ENCODE results near the gene RASGRF1.
"Not testable (repeated sequence)": the region's sequence is repeated elsewhere in the genome, so short reads cannot be mapped to it uniquely, and the experiment has no call there.

Gene RASGRF1

GRCh38 chr15:79031201-79031600, 59.4 kb downstream of the RASGRF1 start:
- H3K4me3 ChIP-seq (ENCODE audit: insufficient read length, low read depth), result no peak overlapping the region
- no peaks in the 10 kb centered on the region for H3K9me3 ChIP-seq (ENCODE audit: insufficient read depth, low read length)
- no peaks in the 10 kb centered on the region for H3K36me3 ChIP-seq (ENCODE audit: insufficient read depth, insufficient read length, low read length)
- H3K9ac ChIP-seq (ENCODE audit: insufficient read length, low read depth), result no peak overlapping the region
- DNase-seq (ENCODE audit: low read depth, low spot score), result no peak
- H3K27me3 ChIP-seq (ENCODE audit: insufficient read depth, insufficient read length), result no peaks in the 10 kb centered on the region
- TF ChIP-seq SUZ12 (IDR thresholded peaks at IDR 0.05; ENCODE audit: extremely low read depth, insufficient read depth, insufficient read length) (no peak), ZNF274 (IDR thresholded peaks at IDR 0.05; ENCODE audit: low read depth, low read length) (no peak), YY1 (IDR thresholded peaks at IDR 0.05; ENCODE audit: insufficient read depth, insufficient read length) (no peak)
- H3K4me1 ChIP-seq (ENCODE audit: insufficient read depth, insufficient read length), result peaks cover 3% of the 10 kb centered on the region

GRCh38 chr15:79030470-79030869, 60.1 kb downstream of the RASGRF1 start:
- Histone ChIP-seq H3K27me3 (ENCODE audit: insufficient read depth, insufficient read length) (no peaks in the 10 kb centered on the region), H3K4me1 (ENCODE audit: insufficient read depth, insufficient read length) (peaks cover 3% of the 10 kb centered on the region), H3K9me3 (ENCODE audit: insufficient read depth, low read length) (no peaks in the 10 kb centered on the region), H3K36me3 (ENCODE audit: insufficient read depth, insufficient read length, low read length) (no peaks in the 10 kb centered on the region), H3K4me3 (ENCODE audit: insufficient read length, low read depth) (no peak overlapping the region), H3K9ac (ENCODE audit: insufficient read length, low read depth) (no peak overlapping the region)
- no peak for TF ChIP-seq SUZ12 (IDR thresholded peaks at IDR 0.05; ENCODE audit: extremely low read depth, insufficient read depth, insufficient read length)
- TF ChIP-seq YY1 (IDR thresholded peaks at IDR 0.05; ENCODE audit: insufficient read depth, insufficient read length), result no peak
- TF ChIP-seq ZNF274 (IDR thresholded peaks at IDR 0.05; ENCODE audit: low read depth, low read length), result no peak
- DNase-seq (ENCODE audit: low read depth, low spot score), result no peak

- Histone ChIP-seq H3K4me3 (ENCODE audit: insufficient read length, low read depth) (no peak overlapping the region), H3K9me3 (ENCODE audit: insufficient read depth, low read length) (no peaks in the 10 kb centered on the region), H3K9ac (ENCODE audit: insufficient read length, low read depth) (no peak overlapping the region), H3K36me3 (ENCODE audit: insufficient read depth, insufficient read length, low read length) (no peaks in the 10 kb centered on the region), H3K27me3 (ENCODE audit: insufficient read depth, insufficient read length) (no peaks in the 10 kb centered on the region), H3K4me1 (ENCODE audit: insufficient read depth, insufficient read length) (peaks cover 4% of the 10 kb centered on the region)
- TF ChIP-seq YY1 (IDR thresholded peaks at IDR 0.05; ENCODE audit: insufficient read depth, insufficient read length) (no peak), SUZ12 (IDR thresholded peaks at IDR 0.05; ENCODE audit: extremely low read depth, insufficient read depth, insufficient read length) (no peak), ZNF274 (IDR thresholded peaks at IDR 0.05; ENCODE audit: low read depth, low read length) (no peak)
- DNase-seq (ENCODE audit: low read depth, low spot score), result peak; percentile 43
Observed at GRCh38 chr15:79028411-79028964, 62.1 kb downstream of the RASGRF1 start.

- no peaks in the 10 kb centered on the region for H3K9me3 ChIP-seq (ENCODE audit: insufficient read depth, low read length)
- no peak overlapping the region for H3K4me3 ChIP-seq (ENCODE audit: insufficient read length, low read depth)
Observed at GRCh38 chr15:79027532-79028410, 62.8 kb downstream of the RASGRF1 start.

GRCh38 chr15:79025802-79026201, 64.8 kb downstream of the RASGRF1 start:
- no peaks in the 10 kb centered on the region for H3K27me3 ChIP-seq (ENCODE audit: insufficient read depth, insufficient read length)
- peaks cover 4% of the 10 kb centered on the region for H3K4me1 ChIP-seq (ENCODE audit: insufficient read depth, insufficient read length)
- no peaks in the 10 kb centered on the region for H3K9me3 ChIP-seq (ENCODE audit: insufficient read depth, low read length)
- no peak overlapping the region for H3K4me3 ChIP-seq (ENCODE audit: insufficient read length, low read depth)
- DNase-seq (ENCODE audit: low read depth, low spot score), result no peak
- H3K9ac ChIP-seq (ENCODE audit: insufficient read length, low read depth), result no peak overlapping the region
- TF ChIP-seq ZNF274 (IDR thresholded peaks at IDR 0.05; ENCODE audit: low read depth, low read length) (no peak), YY1 (IDR thresholded peaks at IDR 0.05; ENCODE audit: insufficient read depth, insufficient read length) (no peak), SUZ12 (IDR thresholded peaks at IDR 0.05; ENCODE audit: extremely low read depth, insufficient read depth, insufficient read length) (no peak)
- no peaks in the 10 kb centered on the region for H3K36me3 ChIP-seq (ENCODE audit: insufficient read depth, insufficient read length, low read length)

More at GRCh38 chr15:79027532-79028410, 62.8 kb downstream of the RASGRF1 start:
- peak overlapping the region; percentile 17 for H3K9ac ChIP-seq (ENCODE audit: insufficient read length, low read depth)
- no peak for DNase-seq (ENCODE audit: low read depth, low spot score)
- no peaks in the 10 kb centered on the region for H3K36me3 ChIP-seq (ENCODE audit: insufficient read depth, insufficient read length, low read length)
- peaks cover 4% of the 10 kb centered on the region for H3K4me1 ChIP-seq (ENCODE audit: insufficient read depth, insufficient read length)
- TF ChIP-seq SUZ12 (IDR thresholded peaks at IDR 0.05; ENCODE audit: extremely low read depth, insufficient read depth, insufficient read length) (no peak), ZNF274 (IDR thresholded peaks at IDR 0.05; ENCODE audit: low read depth, low read length) (no peak), YY1 (IDR thresholded peaks at IDR 0.05; ENCODE audit: insufficient read depth, insufficient read length) (no peak)
- no peaks in the 10 kb centered on the region for H3K27me3 ChIP-seq (ENCODE audit: insufficient read depth, insufficient read length)

- Histone ChIP-seq H3K27me3 (ENCODE audit: insufficient read depth, insufficient read length) (no peaks in the 10 kb centered on the region), H3K4me1 (ENCODE audit: insufficient read depth, insufficient read length) (peaks cover 4% of the 10 kb centered on the region), H3K9me3 (ENCODE audit: insufficient read depth, low read length) (no peaks in the 10 kb centered on the region), H3K4me3 (ENCODE audit: insufficient read length, low read depth) (no peak overlapping the region), H3K9ac (ENCODE audit: insufficient read length, low read depth) (no peak overlapping the region), H3K36me3 (ENCODE audit: insufficient read depth, insufficient read length, low read length) (no peaks in the 10 kb centered on the region)
- TF ChIP-seq YY1 (IDR thresholded peaks at IDR 0.05; ENCODE audit: insufficient read depth, insufficient read length) (no peak), ZNF274 (IDR thresholded peaks at IDR 0.05; ENCODE audit: low read depth, low read length) (no peak), SUZ12 (IDR thresholded peaks at IDR 0.05; ENCODE audit: extremely low read depth, insufficient read depth, insufficient read length) (no peak)
- no peak for DNase-seq (ENCODE audit: low read depth, low spot score)
Observed at GRCh38 chr15:79025201-79025600, 65.4 kb downstream of the RASGRF1 start.

GRCh38 chr15:79024493-79024892, 66.1 kb downstream of the RASGRF1 start:
- not testable (repeated sequence) for DNase-seq (ENCODE audit: low read depth, low spot score); H3K4me3 ChIP-seq (ENCODE audit: insufficient read length, low read depth); H3K27me3 ChIP-seq (ENCODE audit: insufficient read depth, insufficient read length); H3K4me1 ChIP-seq (ENCODE audit: insufficient read depth, insufficient read length); H3K9me3 ChIP-seq (ENCODE audit: insufficient read depth, low read length); H3K9ac ChIP-seq (ENCODE audit: insufficient read length, low read depth); H3K36me3 ChIP-seq (ENCODE audit: insufficient read depth, insufficient read length, low read length)

Measured in NT2/D1 (cell line).